Medulla oblongata (tissue), 1 donor: Measurements from ENCODE around the gene SETD1B.

Experiments
- DNase-seq: peaks from one replicate; pipeline ENCODE4 v3.0.0-alpha.2; 2015; ENCODE audit errors: extremely low spot score

The SETD1B gene

DNA sequence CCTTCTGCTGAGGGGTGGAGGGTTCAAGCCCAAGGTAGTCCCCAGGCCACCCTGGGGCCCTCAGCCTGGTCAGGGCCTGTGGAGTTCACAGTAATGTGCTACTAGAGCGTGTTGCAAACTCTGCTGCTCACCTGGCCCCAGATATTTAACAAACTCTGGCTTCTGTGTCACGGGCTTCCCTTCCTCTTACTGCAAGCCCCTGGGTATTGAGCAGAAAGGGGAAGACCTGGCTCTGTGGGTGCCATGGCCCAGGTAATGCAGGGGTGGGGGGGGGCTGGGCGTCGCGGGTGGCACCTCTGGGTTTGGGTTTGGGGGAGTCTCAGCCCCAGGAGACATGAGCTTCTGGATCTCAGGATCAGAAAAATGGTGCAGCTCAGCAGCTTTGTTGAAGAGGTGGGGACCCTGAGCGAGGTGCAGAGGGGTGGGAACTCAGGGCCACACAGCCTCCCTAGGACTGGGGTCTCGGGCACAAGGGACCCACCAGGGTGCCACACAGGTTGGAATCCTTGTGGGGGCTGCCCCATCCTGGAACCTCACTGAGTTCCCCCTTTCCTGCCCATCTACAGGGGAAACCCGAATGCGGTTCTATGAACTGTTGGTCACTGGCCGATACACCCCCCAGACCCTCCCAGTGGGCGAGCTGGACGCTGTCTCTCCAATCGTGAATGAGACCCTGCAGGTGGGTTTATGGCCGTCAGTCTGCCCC lies 4.0 kb downstream of the SETD1B start:
- DNase-seq, result no peak

DNA sequence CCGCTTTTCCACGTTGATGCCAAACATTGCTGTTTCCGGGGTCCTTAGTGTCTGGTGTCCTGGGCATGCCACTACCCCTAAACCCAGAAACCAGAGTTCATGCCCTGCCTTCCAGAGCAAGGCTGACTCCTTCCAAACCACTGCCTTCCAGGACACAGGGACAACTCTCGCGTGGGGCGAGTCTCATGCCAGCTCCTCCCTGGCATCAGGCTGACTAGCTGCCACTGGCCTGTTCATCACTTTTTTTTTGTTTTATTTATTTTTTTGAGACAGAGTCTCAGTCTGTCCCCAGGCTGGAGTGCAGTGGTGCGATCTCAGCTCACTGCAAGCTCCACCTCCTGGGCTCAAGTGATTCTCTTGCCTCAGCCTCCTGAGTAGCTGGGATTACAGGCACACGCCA lies 4.8 kb downstream of the SETD1B start:
- no peak for DNase-seq

DNA sequence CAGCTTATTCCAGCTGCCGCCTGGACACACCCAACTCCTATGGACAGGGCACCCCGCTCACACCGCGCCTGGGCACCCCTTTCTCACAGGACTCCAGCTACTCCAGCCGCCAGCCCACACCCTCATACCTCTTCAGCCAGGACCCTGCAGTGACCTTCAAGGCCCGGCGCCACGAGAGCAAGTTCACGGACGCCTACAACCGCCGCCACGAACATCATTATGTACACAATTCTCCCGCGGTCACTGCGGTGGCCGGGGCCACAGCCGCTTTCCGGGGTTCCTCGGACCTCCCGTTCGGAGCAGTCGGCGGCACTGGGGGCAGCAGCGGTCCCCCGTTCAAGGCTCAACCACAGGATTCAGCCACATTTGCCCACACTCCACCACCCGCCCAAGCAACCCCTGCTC lies 5.9 kb downstream of the SETD1B start:
- no peak for DNase-seq

DNA sequence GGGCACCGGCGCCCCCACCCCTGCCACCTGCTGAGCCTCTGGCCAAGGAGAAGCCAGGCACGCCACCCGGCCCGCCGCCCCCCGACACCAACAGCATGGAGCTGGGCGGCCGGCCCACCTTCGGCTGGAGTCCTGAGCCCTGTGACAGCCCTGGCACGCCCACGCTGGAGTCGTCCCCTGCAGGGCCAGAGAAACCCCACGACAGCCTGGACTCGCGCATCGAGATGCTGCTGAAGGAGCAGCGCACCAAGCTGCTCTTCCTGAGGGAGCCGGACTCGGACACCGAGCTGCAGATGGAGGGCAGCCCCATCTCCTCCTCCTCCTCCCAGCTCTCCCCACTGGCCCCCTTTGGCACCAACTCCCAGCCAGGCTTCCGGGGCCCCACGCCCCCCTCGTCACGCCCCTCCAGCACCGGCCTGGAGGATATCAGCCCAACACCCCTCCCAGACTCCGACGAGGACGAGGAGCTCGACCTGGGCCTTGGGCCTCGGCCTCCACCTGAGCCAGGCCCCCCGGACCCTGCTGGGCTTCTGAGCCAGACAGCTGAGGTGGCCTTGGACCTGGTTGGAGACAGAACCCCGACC lies 6.5 kb downstream of the SETD1B start:
- no peak for DNase-seq

DNA sequence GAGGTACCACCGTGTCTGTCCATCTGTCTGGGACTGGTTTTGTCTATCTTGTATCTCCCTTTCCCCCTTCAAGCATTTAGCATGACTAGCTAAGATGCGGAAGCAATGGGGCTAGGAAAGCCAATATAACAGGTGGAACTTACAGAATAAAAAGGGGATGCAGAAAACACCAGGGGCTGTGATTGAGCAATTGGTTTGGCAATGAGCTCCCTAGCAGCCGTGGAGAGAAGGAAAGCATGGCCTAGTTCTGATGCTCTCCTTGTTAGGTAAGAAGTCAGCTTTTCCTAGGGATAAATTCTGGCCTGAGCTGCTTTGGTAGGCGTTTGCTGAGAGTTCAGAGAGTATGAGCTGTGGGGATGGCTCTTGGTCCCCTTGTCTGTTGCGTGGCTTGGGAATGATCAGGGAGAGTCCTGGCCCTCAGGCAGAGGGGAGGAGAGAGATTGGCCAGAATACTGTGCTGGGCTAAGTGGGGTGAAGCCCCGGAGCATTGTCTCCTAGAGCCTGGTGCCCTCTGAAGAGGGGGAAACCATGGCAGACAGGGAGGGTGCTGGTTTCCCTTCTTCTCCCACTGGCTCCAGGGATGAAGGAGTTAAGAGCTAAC lies 7.1 kb downstream of the SETD1B start:
- DNase-seq, result no peak

DNA sequence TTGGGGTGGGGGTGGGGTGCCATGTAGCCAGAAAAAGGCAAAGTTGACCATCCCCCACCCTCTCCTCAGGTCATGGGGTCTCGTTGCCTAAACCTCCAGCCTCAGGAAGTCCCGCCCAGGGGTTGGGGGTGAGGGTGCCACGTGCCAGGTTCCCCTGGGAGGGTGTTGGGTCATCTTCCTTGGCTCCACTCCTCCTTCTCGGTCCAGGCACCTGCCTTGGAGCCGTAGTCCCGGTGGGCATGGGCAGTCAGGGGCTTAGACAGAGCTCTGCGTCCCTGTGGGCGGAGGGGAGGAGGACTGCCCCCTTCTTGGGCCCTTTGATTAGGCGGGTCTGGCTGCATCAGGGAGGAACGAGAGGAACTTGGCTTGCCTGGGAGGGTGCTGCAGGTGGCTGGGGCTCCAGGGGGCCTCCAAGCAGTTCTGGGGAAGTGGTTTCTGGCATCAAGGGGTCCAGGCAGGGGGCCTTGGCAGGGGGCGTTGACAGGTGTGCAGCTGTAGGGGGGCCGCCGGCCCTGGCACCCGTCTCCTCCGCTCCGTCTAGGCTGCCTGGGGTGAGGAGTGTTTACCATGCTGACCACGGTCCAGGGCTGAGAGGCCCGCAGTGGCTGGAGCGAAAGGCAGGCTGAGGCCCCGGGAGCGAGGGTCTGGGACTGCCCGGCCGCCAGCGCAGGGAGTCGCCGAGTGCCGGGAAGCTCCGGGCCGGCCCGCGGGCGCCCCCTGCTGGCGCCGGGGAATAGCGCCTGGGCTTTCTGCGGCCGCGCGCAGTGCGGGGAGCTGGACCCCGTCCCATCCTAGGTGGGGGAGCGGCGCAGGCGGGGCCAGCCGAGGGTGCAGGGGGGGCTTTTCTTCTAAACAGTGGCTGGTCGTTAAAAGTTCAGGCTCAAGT lies 7.9 kb downstream of the SETD1B start:
- DNase-seq, result peak; percentile 73

DNA sequence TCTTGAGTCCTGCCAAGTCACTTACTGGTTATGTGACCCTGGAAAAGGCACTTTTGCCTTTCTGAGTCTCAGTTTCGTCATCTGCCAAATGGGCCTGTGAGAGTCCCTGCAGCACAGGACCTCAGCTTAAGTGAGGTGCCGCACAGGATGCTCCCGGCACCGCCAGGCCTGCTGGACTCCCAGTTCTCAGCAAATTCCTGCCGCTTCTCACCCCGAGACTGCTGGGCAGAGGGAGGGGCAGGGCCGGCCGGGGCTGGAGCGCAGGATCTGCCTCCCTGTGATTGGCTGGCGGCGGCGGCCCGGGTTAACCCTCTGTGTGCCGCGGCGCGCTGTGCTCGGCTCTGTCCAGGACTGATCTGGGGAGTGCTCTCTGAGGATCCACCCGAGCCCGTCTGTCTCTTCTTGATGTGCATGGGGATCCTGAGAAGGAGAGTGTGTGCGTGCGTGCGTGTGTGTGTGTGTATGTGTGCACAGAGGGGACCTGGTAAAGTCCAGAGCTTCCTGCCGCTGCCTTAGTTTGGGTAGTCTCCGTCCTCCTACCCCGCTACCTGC lies 8.6 kb downstream of the SETD1B start:
- DNase-seq, result no peak

DNA sequence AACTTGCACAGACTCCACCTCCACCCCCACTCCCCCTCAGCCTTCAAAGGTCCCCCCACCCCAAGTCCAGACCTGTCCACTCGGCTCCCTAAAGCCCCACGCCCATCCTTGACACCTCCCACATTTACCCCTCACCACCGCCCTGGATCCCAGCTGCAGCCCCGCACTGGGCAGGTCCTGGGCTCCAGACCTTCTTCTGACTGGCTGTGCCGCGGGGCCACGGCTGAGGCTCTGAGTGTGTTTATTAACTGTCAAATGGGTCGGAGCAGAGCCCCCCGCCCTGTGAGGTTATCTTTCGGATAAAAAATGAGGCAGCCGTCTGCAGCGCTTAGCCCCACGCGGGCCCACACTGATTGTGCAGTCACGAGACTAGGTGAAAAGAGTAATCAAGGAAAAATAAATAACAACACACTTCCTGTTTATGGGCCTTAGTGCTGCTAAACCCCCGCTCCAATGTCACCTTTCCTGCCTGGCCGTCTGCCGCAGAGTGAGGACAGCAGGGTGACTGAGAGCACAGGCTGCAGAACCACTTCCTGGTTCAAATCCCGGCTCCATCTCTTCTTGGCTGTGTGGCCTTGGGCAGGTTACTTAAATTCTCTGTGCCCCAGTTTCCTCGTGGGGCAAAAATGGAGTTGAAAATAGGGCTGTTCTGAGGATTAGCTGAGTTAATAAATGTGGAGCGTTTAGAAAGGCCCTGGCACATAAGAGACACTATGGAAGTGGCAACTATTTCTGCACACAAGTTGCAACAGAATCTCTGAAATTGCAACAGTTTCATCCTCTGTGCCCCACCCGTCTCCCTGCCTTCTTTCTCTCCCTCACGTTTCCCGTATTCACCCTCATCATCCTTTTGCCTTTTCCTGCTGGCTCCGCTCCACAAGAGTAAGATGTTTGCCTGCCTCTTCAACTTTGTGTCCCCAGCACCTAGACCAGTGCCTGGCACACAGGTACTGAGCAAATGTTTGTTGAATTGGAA lies 9.4 kb downstream of the SETD1B start:
- DNase-seq, result no peak

DNA sequence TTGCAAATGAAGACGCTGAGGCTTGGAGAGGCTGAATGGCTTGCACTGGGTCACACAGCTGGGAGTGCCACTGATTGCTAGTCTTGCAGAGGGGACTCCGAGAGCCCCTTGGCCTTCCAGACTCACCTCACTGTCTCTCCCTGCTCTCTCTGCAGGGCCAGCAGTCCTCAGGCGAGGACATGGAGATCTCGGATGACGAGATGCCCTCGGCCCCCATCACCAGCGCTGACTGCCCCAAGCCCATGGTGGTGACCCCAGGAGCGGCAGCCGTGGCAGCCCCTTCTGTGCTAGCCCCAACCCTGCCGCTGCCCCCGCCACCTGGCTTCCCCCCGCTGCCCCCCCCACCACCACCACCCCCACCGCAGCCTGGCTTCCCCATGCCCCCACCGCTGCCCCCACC lies 10.1 kb downstream of the SETD1B start:
- no peak for DNase-seq

DNA sequence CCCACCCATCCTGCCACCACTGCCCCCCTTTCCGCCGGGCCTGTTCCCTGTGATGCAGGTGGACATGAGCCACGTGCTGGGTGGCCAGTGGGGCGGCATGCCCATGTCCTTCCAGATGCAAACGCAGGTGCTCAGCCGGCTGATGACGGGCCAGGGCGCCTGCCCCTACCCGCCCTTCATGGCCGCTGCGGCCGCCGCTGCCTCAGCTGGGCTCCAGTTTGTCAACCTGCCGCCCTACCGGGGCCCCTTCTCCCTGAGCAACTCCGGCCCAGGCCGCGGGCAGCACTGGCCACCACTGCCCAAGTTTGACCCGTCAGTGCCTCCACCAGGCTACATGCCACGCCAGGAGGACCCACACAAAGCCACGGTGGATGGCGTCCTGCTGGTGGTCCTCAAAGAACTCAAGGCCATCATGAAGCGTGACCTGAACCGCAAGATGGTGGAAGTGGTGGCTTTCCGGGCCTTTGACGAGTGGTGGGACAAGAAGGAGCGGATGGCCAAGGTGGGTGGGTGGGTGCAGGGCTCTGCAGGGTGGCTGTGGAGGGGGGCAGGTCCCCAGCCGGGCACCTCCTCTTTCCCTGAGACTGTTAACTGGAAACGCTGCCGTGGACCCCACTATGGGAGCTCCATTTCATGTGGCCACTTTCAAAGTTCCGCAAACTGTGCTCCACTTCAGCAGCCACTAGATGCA lies 10.8 kb downstream of the SETD1B start:
- no peak for DNase-seq

DNA sequence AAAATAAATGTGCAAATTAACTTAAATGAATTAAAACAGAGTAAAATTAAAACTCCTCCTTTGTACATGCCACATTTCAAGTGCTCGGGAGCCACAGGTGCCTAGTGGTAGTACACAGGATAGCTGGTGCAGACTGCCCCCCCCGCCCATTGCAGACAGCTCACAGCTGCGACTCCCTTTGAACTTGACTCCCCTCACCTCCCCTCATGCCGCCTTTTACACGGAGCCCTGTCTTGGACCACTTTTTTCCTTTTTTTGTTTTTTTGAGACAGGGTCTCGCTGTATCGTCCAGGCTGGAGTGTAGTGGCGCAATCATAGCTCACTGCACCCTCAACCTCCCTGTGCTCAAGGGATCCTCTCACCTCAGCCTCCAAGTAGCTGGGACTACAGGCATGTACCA lies 11.5 kb downstream of the SETD1B start:
- DNase-seq, result no peak

DNA sequence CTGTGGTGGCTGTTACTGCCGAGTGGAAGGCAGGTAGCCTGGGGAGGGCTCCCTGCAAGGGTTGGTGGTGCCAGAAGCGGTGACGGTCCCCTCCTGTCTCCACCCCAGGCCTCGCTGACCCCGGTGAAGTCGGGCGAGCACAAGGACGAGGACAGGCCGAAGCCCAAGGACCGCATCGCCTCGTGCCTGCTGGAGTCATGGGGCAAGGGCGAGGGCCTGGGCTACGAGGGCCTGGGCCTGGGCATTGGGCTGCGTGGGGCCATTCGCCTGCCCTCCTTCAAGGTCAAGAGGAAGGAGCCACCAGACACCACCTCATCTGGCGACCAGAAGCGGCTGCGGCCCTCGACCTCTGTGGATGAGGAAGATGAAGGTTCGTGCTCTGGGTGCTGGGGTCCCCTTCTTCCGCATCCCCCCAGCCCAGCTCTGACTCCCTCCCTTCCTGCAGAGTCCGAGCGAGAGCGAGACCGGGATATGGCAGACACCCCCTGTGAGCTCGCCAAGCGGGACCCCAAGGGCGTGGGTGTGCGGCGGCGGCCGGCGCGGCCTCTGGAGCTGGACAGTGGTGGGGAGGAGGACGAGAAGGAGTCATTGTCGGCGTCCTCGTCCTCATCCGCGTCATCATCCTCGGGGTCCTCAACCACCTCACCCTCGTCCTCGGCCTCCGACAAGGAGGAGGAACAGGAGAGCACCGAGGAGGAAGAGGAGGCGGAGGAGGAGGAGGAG lies 13.3 kb downstream of the SETD1B start:
- no peak for DNase-seq

DNA sequence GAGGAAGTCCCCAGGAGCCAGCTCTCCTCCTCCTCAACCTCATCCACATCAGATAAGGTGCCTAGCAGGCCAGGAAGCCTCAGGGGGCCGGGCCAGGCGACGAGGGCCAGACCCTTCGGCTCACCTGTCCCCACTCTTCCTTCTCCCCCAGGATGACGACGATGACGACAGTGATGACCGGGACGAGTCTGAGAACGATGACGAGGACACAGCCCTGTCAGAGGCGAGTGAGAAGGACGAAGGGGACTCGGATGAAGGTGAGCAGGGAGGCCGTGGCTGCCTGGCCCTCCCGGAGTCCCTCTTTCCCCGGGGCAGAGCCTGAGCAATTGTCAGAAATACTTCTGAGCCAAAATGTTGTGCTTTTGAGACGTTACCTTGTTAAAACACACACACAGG lies 13.8 kb downstream of the SETD1B start:
- no peak for DNase-seq

DNA sequence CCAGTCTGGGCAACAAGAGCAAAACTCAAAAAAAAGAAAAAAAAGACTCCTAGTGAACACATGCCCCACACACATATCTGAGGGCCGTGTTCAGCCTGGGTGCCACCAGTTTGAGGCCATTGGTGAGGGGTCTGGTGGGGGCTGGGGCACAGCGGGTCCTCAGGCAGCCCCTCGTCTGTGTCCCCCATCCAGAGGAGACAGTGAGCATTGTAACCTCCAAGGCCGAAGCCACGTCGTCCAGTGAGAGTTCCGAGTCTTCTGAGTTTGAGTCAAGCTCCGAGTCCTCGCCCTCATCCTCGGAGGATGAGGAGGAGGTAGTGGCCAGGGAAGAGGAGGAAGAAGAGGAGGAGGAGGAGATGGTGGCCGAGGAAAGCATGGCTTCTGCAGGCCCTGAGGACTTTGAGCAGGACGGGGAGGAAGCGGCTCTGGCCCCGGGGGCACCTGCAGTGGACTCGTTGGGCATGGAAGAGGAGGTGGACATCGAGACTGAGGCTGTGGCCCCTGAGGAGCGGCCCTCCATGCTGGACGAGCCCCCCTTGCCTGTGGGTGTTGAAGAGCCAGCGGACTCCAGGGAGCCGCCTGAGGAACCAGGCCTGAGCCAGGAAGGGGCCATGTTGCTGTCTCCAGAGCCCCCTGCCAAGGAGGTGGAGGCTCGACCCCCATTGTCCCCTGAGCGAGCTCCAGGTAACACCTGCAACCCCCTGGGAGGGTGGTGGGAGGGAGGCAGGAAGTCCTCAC lies 15.6 kb downstream of the SETD1B start:
- DNase-seq, result no peak

DNA sequence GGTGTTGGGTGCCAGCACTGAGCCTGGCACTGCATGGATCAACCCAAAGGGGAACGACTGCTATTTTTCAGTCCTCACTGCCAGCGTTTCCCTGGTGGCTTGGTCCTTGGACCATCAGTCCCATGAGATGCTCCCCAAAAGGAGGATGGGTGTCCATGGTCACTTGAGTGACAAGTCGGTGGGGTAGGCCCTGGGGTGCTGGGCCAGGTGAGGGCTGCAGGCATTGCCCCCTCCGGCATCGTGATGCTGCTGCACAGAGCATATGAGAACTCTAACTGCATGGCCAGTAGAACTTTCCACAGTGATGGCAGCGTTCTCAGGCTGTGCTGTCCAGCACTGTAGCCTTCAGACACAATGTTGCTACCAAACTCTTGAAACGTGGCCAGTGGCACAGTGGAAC lies 16.2 kb downstream of the SETD1B start:
- no peak for DNase-seq

DNA sequence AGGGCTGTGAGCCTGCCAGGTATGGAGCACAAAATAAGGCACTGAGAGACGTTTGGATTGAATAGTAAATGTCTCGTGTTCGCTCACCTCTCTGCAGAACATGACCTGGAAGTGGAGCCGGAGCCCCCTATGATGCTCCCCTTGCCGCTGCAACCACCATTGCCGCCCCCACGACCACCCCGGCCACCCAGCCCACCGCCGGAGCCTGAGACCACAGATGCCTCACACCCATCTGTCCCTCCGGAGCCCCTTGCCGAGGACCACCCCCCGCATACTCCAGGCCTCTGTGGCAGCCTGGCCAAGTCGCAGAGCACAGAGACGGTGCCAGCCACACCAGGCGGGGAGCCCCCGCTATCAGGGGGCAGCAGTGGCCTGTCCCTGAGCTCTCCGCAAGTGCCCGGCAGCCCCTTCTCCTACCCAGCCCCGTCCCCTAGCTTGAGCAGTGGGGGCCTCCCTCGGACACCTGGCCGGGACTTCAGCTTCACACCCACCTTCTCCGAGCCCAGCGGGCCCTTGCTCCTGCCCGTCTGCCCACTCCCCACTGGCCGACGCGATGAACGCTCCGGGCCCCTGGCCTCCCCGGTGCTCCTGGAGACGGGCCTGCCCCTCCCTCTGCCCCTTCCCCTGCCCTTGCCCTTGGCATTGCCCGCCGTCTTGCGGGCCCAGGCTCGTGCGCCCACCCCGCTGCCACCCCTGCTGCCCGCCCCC lies 18.7 kb downstream of the SETD1B start:
- DNase-seq, result no peak

DNA sequence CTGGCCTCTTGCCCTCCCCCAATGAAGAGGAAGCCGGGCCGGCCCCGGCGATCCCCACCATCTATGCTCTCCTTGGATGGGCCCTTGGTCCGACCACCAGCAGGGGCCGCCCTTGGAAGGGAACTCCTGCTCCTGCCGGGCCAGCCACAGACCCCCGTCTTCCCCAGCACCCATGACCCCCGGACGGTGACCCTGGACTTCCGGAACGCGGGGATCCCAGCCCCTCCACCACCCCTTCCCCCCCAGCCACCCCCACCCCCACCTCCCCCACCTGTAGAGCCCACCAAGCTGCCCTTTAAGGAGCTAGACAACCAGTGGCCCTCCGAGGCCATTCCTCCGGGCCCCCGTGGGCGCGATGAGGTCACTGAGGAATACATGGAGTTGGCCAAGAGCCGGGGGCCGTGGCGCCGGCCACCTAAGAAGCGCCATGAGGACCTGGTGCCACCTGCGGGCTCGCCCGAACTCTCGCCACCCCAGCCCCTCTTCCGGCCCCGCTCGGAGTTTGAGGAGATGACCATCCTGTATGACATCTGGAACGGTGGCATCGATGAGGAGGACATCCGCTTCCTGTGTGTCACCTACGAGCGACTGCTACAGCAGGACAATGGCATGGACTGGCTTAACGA lies 19.4 kb downstream of the SETD1B start:
- no peak for DNase-seq

DNA sequence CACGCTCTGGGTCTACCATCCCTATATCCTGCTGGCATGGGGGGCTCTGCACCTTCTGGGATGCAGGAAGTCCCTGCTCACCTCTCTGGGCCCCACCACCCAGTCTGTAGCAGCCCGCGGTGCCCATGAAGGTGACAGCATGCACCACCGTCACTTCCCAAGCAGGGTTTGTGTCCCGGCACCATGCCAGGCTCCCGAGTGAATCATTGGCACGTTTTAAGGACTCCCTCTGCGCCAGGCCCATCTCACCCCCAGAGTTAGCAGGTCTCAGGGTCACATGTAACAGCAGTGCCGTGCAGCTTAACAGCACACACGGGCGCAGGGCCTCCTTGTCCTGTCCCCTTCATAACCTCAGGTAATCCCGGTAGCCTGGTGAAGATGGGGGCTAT lies 19.9 kb downstream of the SETD1B start:
- DNase-seq, result no peak
